Thyroid gland (tissue), 4 donors: Measurements from ENCODE around the gene PCSK2.

Experiments used
- POLR2A ChIP-seq, 2 donors: fragments of 450-650 bp; IDR thresholded peaks; one replicate each; pipeline ENCODE4 v1.6.1; 2017; ENCODE audit warnings: antibody characterized with exemption in 2 of 2, mild to moderate bottlenecking in 2 of 2, moderate library complexity in 1 of 2
- TF ChIP-seq, protein P1 (sequence below), 6 experiments: fragments of 200-600 bp in 3 of 6; fragments of 450-650 bp in 3 of 6; sonication (generic) in 3 of 6; IDR thresholded peaks; one replicate each; pipeline ENCODE4 v1.5.1; 2016 to 2019; ENCODE audit warnings: antibody characterized with exemption in 6 of 6, mild to moderate bottlenecking in 2 of 6, inconsistent platforms in 1 of 6, moderate library complexity in 1 of 6

DNA sequence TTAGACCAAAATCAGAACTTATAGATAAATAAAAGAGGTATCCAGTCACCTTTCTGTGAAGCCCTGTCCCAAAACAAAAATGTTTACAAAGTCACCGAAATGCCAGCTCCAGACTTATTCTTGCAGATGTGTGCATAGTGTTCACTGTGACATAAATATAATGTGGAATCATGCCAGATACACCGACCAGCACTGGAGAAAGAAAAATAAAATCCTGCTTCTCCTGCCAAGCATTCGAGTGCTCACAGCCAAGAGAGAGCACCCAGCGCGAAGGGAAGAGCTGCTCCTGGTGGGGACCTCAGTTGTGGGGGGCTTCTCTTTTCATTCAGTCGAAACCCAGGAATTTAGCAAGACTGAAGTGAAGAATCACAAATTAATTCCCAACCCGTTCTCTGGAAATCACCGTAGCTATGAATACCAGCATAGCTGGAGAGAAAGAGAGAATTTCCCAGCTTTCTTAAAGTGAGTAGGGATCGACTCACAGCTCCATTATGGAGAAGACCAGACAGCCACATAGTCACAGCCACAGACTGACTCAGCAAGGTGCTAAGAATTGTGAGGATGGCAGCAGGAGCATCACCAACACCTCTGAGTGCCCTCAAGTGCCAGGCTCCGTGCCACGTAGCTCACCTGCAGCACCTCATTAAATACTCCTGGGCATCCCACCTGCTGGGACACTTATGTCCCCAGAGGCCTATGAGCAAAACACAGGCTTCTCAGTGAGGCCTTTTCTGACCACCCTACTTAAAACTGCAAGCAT lies 271.2 kb downstream of the PCSK2 start:
- TF ChIP-seq, protein P1, sequence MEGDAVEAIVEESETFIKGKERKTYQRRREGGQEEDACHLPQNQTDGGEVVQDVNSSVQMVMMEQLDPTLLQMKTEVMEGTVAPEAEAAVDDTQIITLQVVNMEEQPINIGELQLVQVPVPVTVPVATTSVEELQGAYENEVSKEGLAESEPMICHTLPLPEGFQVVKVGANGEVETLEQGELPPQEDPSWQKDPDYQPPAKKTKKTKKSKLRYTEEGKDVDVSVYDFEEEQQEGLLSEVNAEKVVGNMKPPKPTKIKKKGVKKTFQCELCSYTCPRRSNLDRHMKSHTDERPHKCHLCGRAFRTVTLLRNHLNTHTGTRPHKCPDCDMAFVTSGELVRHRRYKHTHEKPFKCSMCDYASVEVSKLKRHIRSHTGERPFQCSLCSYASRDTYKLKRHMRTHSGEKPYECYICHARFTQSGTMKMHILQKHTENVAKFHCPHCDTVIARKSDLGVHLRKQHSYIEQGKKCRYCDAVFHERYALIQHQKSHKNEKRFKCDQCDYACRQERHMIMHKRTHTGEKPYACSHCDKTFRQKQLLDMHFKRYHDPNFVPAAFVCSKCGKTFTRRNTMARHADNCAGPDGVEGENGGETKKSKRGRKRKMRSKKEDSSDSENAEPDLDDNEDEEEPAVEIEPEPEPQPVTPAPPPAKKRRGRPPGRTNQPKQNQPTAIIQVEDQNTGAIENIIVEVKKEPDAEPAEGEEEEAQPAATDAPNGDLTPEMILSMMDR (IDR thresholded peaks at IDR 0.05), result no peak
- TF ChIP-seq POLR2A (IDR thresholded peaks at IDR 0.05), result no peak
